Heart left ventricle (tissue), 13 donors: ENCODE measurements around the gene LRBA.

Source experiments
- CTCF ChIP-seq, 12 donors: fragments of 200-600 bp; sonication (generic) in 4 of 12; IDR thresholded peaks; one replicate each; pipeline versions ENCODE4 v1.5.0 to v1.8.0; 2018 to 2022; ENCODE audit warnings: antibody characterized with exemption in 12 of 12, mild to moderate bottlenecking in 5 of 12
- POLR2A ChIP-seq, 2 donors: fragments of 450-650 bp; IDR thresholded peaks; one replicate each; pipeline ENCODE4 v1.6.1; 2017; ENCODE audit warnings: antibody characterized with exemption in 2 of 2, mild to moderate bottlenecking in 2 of 2, moderate library complexity in 2 of 2
- donor health status: ischemic (EF 13 %, LVEDD 7.1; RV severe dilation, severe dysfunction).
- donor health status: DM: no; HTN: yes; CAD: no.
- donor health status: DM: no; HTN: no; CAD: no.
- donor health status: ischemic (EF 25% LVEDD 6.9; RV normal size, moderate dysfunction).
- donor health status: ischemic (EF 25% LVEDD 5.7; RV mildly dilated, moderate dysfunction).
- donor health status: ischemic (EF 35%, LVEDD 5.7; RV mildly dilated, moderate dysfunction).
- donor health status: nonischemic (EF 11% LVEDD 7.7; RV severe dilation, severe dysfunction).
- donor health status: DM: yes; HTN: yes; CAD: no.
- donor health status: PGD.
- donor health status: ischemic (EF 29% LVEDD 5.4; RV normal size, mild dysfunction).
- donor health status: nonischemic (EF 23%, LVEDD 6.1; RV moderate dilation, normal function).

- TF ChIP-seq CTCF (IDR thresholded peaks at IDR 0.05): no peak
- TF ChIP-seq POLR2A (IDR thresholded peaks at IDR 0.05): no peak
Measured at GRCh38 chr4:150229520-150229919, 785.6 kb downstream of the LRBA start.
